GM19099 (cell line): ENCODE data around the gene ANKRD11.

Source experiments
- POLR2A ChIP-seq: IDR thresholded peaks from 3 replicates; pipeline ENCODE4 v1.6.1; 2011; ENCODE audit warnings: low read depth; ENCODE audit not compliant: insufficient read length; ENCODE audit errors: extremely low read depth

ANKRD11 gene

GRCh38 chr16:89334050-89334449 is 156.3 kb downstream of the ANKRD11 start:
- no peak for TF ChIP-seq POLR2A

- no peak for TF ChIP-seq POLR2A
Measured at GRCh38 chr16:89332902-89333245, 157.5 kb downstream of the ANKRD11 start.

DNA sequence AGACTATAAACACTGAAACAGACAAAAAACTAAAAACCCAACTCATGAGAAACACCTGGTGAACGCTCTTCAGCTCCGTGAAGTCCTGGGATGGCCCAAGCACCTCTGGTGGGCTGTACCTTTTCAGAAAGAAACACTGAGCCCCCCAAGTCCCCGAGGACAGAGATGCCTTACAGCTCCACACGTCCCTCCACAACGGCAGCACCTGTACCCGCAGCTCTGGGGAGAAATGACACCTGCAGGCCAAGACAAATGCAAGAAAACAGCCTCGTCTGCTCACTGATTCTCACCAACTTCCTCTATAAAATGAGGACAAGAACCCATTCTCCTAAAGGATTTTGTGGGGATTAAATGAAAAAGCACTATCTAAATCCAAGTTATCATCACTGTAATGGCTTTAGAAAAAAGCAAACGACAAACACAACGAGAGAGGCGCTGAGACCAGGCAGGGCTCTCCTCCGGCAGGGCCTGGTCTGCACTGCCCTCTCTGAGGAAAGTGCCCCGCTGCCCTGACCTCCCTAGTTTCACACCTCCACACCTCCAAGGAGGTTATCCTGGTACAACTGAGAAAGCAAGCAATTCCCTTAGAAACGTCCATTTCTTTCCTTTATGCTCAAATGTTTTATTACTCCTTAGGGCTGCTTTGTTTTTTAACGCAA is 158.0 kb downstream of the ANKRD11 start:
- TF ChIP-seq POLR2A = no peak

DNA sequence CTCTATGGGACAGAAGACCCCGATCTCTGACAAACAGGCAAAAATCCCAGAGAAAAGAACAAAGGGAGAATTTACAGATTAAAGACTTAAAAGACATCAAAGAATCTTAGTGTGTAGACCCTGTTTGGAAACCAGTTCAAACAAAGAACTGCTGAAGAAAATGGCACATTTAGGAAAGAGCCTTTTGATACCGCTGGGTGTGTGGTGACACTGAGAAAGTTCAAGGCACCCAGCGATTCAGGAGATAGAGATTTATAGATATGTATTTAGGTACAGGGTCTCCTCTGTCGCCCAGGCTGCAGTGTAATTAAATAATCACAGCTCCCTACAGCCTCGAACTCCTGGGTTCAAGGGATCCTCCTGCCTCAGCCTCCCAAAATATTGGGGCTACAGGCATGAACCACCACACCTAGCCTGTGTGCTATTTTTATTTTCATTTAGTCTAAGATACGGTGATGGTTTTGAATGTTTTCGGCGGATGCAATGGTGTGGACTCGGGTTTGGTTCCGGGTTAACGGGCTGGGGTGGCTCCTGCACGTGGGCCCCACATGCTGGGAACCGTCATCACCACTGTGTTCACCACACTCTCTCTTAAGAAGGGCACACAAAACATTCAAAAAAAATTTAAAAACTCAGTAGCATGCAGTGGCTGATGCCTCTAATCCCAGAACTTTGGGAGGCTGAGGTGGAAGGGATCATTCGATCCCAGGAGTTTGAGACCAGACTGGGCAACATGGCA is 158.8 kb downstream of the ANKRD11 start:
- no peak for TF ChIP-seq POLR2A

DNA sequence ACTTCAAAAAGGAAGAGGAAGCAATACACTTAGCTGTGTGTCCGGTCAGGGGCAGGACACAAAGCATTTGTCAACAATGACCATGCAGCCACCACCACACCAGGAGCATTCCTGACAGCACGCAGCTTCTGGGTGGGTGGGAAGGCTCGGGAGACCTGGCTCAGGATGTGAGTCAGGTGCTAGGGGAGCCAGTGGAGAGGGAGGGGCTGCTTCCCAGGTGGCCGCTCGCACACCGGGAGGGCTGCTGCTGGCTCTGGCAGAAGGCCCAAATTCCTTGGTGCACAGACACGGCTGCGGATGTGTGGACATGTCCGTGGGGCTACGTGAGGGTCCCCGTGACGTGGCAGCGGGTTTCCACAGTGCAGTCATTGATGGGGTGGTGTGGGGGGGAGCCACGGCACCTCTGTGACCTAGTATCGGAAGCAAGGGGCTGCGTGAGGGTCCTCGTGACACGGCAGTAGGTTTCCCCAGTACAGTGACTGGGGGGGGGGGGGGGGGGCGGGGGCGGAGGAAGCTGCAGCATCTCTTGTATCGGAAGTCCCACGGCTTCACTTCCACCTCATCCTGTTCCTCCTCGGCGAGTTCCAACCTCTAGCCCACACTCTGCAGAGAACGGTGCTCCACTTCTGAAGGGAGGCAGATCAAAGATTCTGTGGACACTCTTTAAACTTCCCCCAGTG is 160.0 kb downstream of the ANKRD11 start:
- TF ChIP-seq POLR2A = no peak

DNA sequence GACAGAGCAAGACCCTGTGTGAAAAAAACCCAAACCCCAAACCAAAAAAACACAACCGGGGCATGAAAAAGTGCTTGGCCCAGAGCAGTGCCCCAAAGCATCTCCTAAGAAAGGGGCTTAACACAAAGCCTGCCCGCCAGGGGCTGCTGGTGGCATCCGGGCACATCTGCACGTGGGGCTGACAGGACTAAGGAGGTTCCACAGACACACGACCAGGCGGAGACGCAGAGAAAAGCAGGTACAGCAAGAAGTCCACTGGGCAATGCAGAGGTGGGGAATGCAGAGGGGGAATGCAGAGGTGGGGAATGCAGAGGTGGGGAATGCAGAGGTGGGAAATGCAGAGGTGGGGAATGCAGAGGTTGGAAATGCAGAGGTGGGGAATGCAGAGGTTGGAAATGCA is 163.6 kb downstream of the ANKRD11 start:
- no peak for TF ChIP-seq POLR2A

- TF ChIP-seq POLR2A = no peak
Measured at GRCh38 chr16:89325861-89326471, 164.4 kb downstream of the ANKRD11 start.

GRCh38 chr16:89324056-89325010 is 166.0 kb downstream of the ANKRD11 start:
- TF ChIP-seq POLR2A = no peak

GRCh38 chr16:89323120-89323960 is 167.0 kb downstream of the ANKRD11 start:
- TF ChIP-seq POLR2A = no peak

DNA sequence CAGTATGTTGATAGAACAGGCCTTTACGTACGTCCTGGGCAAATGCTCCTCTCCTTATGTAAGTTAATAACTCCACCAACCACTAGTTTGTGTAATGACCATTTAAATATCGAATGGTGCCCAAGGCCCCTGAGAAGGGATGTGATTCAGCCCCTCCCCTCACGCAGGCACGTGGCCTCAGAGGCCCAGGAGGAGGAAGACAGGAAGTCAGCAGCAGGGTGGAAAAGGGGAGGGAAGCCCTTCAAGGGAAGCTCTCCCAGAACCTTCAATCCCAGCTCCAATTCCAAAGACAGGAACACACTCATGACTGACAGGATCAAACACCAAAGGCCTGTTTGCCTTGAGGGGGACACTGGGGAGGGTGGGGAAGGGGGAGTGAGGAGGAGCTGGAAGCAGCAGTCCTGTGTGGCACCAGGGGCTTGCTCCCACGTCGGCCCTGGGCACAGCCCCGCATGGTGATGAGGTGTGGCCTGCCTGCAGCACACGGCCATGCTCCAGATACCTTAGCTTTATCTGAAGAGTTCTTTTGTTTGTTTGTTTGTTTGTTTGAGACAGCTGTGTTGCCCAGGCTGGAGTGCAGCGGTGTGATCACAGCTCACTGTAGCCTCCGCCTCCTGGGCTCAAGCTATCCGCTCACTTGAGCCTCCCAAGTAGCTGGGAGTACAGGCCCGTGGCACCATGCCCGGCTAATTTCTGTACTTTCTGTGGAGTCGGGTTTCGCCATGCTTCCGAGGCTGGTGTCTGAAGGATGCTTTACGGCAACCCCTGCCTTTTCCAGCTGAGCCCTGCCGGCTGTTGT is 167.8 kb downstream of the ANKRD11 start:
- no peak for TF ChIP-seq POLR2A

DNA sequence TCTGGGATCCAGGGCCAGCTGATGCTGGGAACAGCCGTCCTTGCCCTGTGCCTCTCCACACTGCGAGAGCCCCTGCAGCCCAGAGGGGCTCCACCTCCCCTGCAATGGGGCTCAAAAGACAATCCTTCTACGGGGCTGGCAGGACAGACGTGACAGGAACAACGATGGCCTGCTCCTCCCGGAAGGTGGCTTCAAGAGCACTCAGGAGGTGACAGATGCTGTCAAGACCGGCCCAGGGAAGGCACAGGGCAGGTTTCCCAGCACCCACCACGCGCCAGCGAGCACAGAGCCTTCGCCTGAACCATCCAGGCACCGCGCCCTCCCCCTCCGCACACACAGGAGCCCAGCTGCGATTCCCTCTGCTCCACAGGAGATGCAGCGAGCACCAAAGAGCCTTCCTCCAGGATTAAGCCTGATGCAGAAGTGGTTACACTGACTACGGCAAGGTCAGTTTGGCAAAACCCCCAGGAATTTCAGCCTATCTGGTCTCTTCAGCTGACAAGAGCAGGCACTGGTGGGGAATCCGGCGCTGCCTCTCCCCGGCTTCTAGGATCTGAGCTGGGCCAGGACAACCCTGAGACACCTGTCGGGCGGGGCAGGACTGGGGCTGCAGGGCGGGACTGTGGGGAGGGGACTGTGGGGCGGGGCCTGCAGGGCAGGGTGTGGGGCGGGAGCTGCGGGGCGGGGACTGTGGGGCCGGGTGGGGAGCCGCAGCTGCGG is 169.4 kb downstream of the ANKRD11 start:
- TF ChIP-seq POLR2A = no peak
